ENCODE results near the gene SLC23A2.

The SLC23A2 gene

GRCh38 chr20:4894981-4895381, 106.3 kb downstream of the SLC23A2 start:
- DNase-seq (ENCODE audit: low read depth, low spot score), result no peak
- no peak overlapping the region for H3K9ac ChIP-seq (ENCODE audit: insufficient read length)
- peaks cover 9% of the 10 kb centered on the region; the same call in 1 of the 2 replicates for H3K36me3 ChIP-seq (ENCODE audit: insufficient read depth, low read length)

GRCh38 chr20:4894409-4894808, 106.9 kb downstream of the SLC23A2 start:
- H3K36me3 ChIP-seq (ENCODE audit: insufficient read depth, low read length), result peaks cover 4% of the 10 kb centered on the region; the same call in 1 of the 2 replicates
- no peak overlapping the region for H3K27ac ChIP-seq
- H3K4me3 ChIP-seq, result no peak overlapping the region
- no peak for DNase-seq (ENCODE audit: low read depth, low spot score)
- H3K9ac ChIP-seq (ENCODE audit: insufficient read length), result no peak overlapping the region
- H3K9me3 ChIP-seq (ENCODE audit: low read depth, low read length), result no peaks in the 10 kb centered on the region
- TF ChIP-seq POLR2AphosphoS5 (IDR thresholded peaks at IDR 0.05; ENCODE audit: borderline replicate concordance, low read depth, low read length), result no peak
- TF ChIP-seq FOXP2 (optimal IDR thresholded peaks at IDR 0.05; ENCODE audit: control extremely low read depth, extremely low read length, insufficient read depth), result no peak
- no peak for TF ChIP-seq EZH2 (IDR thresholded peaks at IDR 0.05)

More at GRCh38 chr20:4894981-4895381, 106.3 kb downstream of the SLC23A2 start:
- no peak overlapping the region for H3K4me3 ChIP-seq
- no peak overlapping the region for H3K27ac ChIP-seq
- H3K9me3 ChIP-seq (ENCODE audit: low read depth, low read length), result no peaks in the 10 kb centered on the region
- no peak for TF ChIP-seq FOXP2 (optimal IDR thresholded peaks at IDR 0.05; ENCODE audit: control extremely low read depth, extremely low read length, insufficient read depth)
- no peak for TF ChIP-seq POLR2AphosphoS5 (IDR thresholded peaks at IDR 0.05; ENCODE audit: borderline replicate concordance, low read depth, low read length)
- no peak for TF ChIP-seq EZH2 (IDR thresholded peaks at IDR 0.05)

GRCh38 chr20:4893709-4894108, 107.6 kb downstream of the SLC23A2 start:
- no peak overlapping the region for H3K27ac ChIP-seq
- DNase-seq (ENCODE audit: low read depth, low spot score), result no peak
- no peak for TF ChIP-seq EZH2 (IDR thresholded peaks at IDR 0.05)
- TF ChIP-seq FOXP2 (optimal IDR thresholded peaks at IDR 0.05; ENCODE audit: control extremely low read depth, extremely low read length, insufficient read depth), result no peak
- TF ChIP-seq POLR2AphosphoS5 (IDR thresholded peaks at IDR 0.05; ENCODE audit: borderline replicate concordance, low read depth, low read length), result no peak
- H3K4me3 ChIP-seq, result no peak overlapping the region
- no peak overlapping the region for H3K9ac ChIP-seq (ENCODE audit: insufficient read length)
- no peaks in the 10 kb centered on the region for H3K9me3 ChIP-seq (ENCODE audit: low read depth, low read length)
- H3K36me3 ChIP-seq (ENCODE audit: insufficient read depth, low read length), result no peaks in the 10 kb centered on the region; the same call in 1 of the 2 replicates

- no peaks in the 10 kb centered on the region; the same call in 1 of the 2 replicates for H3K36me3 ChIP-seq (ENCODE audit: insufficient read depth, low read length)
- no peak overlapping the region for H3K9ac ChIP-seq (ENCODE audit: insufficient read length)
- no peak for DNase-seq (ENCODE audit: low read depth, low spot score)
- H3K9me3 ChIP-seq (ENCODE audit: low read depth, low read length), result no peaks in the 10 kb centered on the region
- no peak overlapping the region for H3K27ac ChIP-seq
- TF ChIP-seq EZH2 (IDR thresholded peaks at IDR 0.05), result no peak
- TF ChIP-seq POLR2AphosphoS5 (IDR thresholded peaks at IDR 0.05; ENCODE audit: borderline replicate concordance, low read depth, low read length), result no peak
- no peak for TF ChIP-seq FOXP2 (optimal IDR thresholded peaks at IDR 0.05; ENCODE audit: control extremely low read depth, extremely low read length, insufficient read depth)
- no peak overlapping the region for H3K4me3 ChIP-seq
Observed at GRCh38 chr20:4891997-4892396, 109.3 kb downstream of the SLC23A2 start.

GRCh38 chr20:4891190-4891763, 110.0 kb downstream of the SLC23A2 start:
- H3K9me3 ChIP-seq (ENCODE audit: low read depth, low read length), result no peaks in the 10 kb centered on the region
- no peaks in the 10 kb centered on the region; the same call in 1 of the 2 replicates for H3K36me3 ChIP-seq (ENCODE audit: insufficient read depth, low read length)
- DNase-seq (ENCODE audit: low read depth, low spot score), result no peak
- no peak overlapping the region for H3K4me3 ChIP-seq
- H3K27ac ChIP-seq, result no peak overlapping the region
- TF ChIP-seq FOXP2 (optimal IDR thresholded peaks at IDR 0.05; ENCODE audit: control extremely low read depth, extremely low read length, insufficient read depth) (no peak), EZH2 (IDR thresholded peaks at IDR 0.05) (no peak), POLR2AphosphoS5 (IDR thresholded peaks at IDR 0.05; ENCODE audit: borderline replicate concordance, low read depth, low read length) (no peak)
- no peak overlapping the region for H3K9ac ChIP-seq (ENCODE audit: insufficient read length)

- H3K36me3 ChIP-seq (ENCODE audit: insufficient read depth, low read length), result peaks cover 2% of the 10 kb centered on the region; the same call in 1 of the 2 replicates
- H3K27ac ChIP-seq, result no peak overlapping the region
- no peaks in the 10 kb centered on the region for H3K9me3 ChIP-seq (ENCODE audit: low read depth, low read length)
- DNase-seq (ENCODE audit: low read depth, low spot score), result no peak
- no peak overlapping the region for H3K4me3 ChIP-seq
- TF ChIP-seq FOXP2 (optimal IDR thresholded peaks at IDR 0.05; ENCODE audit: control extremely low read depth, extremely low read length, insufficient read depth), result no peak
- TF ChIP-seq POLR2AphosphoS5 (IDR thresholded peaks at IDR 0.05; ENCODE audit: borderline replicate concordance, low read depth, low read length), result no peak
- TF ChIP-seq EZH2 (IDR thresholded peaks at IDR 0.05), result no peak
- H3K9ac ChIP-seq (ENCODE audit: insufficient read length), result no peak overlapping the region
Observed at GRCh38 chr20:4889446-4889845, 111.9 kb downstream of the SLC23A2 start.

- Histone ChIP-seq H3K36me3 (ENCODE audit: insufficient read depth, low read length) (peaks cover 21% of the 10 kb centered on the region), H3K4me3 (no peak overlapping the region), H3K9me3 (ENCODE audit: low read depth, low read length) (no peaks in the 10 kb centered on the region), H3K27ac (no peak overlapping the region), H3K9ac (ENCODE audit: insufficient read length) (no peak overlapping the region)
- no peak for DNase-seq (ENCODE audit: low read depth, low spot score)
- no peak for TF ChIP-seq EZH2 (IDR thresholded peaks at IDR 0.05)
- no peak for TF ChIP-seq FOXP2 (optimal IDR thresholded peaks at IDR 0.05; ENCODE audit: control extremely low read depth, extremely low read length, insufficient read depth)
- TF ChIP-seq POLR2AphosphoS5 (IDR thresholded peaks at IDR 0.05; ENCODE audit: borderline replicate concordance, low read depth, low read length), result no peak
Observed at GRCh38 chr20:4887586-4887985, 113.7 kb downstream of the SLC23A2 start.

- TF ChIP-seq POLR2AphosphoS5 (IDR thresholded peaks at IDR 0.05; ENCODE audit: borderline replicate concordance, low read depth, low read length) (no peak), FOXP2 (optimal IDR thresholded peaks at IDR 0.05; ENCODE audit: control extremely low read depth, extremely low read length, insufficient read depth) (no peak), EZH2 (IDR thresholded peaks at IDR 0.05) (no peak)
- H3K36me3 ChIP-seq (ENCODE audit: insufficient read depth, low read length), result peaks cover 24% of the 10 kb centered on the region
- no peak for DNase-seq (ENCODE audit: low read depth, low spot score)
Observed at GRCh38 chr20:4886771-4887527, 114.4 kb downstream of the SLC23A2 start.

More at GRCh38 chr20:4886771-4887527, 114.4 kb downstream of the SLC23A2 start:
- no peak overlapping the region for H3K4me3 ChIP-seq
- H3K9me3 ChIP-seq (ENCODE audit: low read depth, low read length), result no peaks in the 10 kb centered on the region
- H3K27ac ChIP-seq, result no peak overlapping the region
- H3K9ac ChIP-seq (ENCODE audit: insufficient read length), result no peak overlapping the region

All from SK-N-MC (cell line).